ENCODE results near the gene CALM1. TPM values are rescaled to one million over a fixed set of nuclear protein-coding genes. Genes with fewer than 3 reads are reported as not detected.

CALM1 gene
- polyA plus RNA-seq, 1 experiment = 251 TPM

DNA sequence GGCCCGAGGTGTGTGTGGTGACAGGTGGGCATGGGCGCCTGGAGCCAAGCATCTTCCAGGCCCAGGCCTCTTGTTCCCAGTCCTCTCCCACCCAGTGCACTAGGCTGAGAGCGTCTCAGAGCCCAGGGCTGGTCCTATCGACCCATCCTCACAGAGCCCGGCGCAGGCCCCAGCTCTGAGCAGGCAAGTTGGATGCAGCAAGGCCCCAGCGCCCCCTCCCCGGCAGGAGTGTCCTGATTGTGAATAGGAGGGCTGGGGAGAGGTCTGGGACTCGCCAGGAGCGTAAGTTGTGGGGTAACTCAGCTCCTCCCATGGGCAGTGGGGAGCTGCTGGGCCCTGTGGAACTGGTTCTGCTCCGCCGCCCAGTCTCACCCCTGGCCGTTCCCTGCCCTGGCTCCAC lies 26.3 kb downstream of the CALM1 start:
- POLR2A ChIA-PET = no interaction called here
- no peak overlapping the region for H3K4me3 ChIP-seq (ENCODE audit: low read depth, low read length)
- CTCF ChIA-PET = no interaction called here
- H3K27me3 ChIP-seq (ENCODE audit: control insufficient read depth, insufficient read depth, low read length) = no peaks in the 10 kb centered on the region; the same call in 1 of the 2 replicates
- TF ChIP-seq, protein P1, sequence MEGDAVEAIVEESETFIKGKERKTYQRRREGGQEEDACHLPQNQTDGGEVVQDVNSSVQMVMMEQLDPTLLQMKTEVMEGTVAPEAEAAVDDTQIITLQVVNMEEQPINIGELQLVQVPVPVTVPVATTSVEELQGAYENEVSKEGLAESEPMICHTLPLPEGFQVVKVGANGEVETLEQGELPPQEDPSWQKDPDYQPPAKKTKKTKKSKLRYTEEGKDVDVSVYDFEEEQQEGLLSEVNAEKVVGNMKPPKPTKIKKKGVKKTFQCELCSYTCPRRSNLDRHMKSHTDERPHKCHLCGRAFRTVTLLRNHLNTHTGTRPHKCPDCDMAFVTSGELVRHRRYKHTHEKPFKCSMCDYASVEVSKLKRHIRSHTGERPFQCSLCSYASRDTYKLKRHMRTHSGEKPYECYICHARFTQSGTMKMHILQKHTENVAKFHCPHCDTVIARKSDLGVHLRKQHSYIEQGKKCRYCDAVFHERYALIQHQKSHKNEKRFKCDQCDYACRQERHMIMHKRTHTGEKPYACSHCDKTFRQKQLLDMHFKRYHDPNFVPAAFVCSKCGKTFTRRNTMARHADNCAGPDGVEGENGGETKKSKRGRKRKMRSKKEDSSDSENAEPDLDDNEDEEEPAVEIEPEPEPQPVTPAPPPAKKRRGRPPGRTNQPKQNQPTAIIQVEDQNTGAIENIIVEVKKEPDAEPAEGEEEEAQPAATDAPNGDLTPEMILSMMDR (IDR thresholded peaks at IDR 0.05; ENCODE audit: insufficient read depth, low read depth, low read length) = no peak
- H3K36me3 ChIP-seq (ENCODE audit: control insufficient read depth, insufficient read depth, low read length) = no peaks in the 10 kb centered on the region
- no peak for DNase-seq (ENCODE audit: low read depth)

DNA sequence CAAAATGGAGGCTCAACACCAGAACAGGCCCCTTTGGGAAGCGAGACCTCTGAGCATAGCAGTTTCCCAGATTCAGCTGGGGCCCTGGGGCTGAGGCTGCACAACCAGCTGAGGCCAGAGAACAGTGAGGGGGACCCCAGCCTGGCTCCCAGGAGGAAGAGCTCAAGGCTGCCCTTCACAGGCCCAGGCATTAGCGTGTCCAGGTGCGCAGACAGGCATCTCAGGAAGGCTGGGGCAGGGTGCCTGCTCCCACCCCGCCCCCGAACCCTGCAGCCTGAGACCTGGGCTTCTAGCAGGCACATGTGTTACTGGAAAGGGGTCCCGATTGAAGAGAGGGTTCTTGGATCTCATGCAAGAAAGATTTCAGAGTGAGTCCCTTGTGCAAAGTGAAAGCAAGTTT lies 27.2 kb downstream of the CALM1 start:
- H3K27me3 ChIP-seq (ENCODE audit: control insufficient read depth, insufficient read depth, low read length) = no peaks in the 10 kb centered on the region; the same call in 1 of the 2 replicates
- H3K4me3 ChIP-seq (ENCODE audit: low read depth, low read length) = no peak overlapping the region
- no peaks in the 10 kb centered on the region for H3K36me3 ChIP-seq (ENCODE audit: control insufficient read depth, insufficient read depth, low read length)
- TF ChIP-seq, protein P1 (IDR thresholded peaks at IDR 0.05; ENCODE audit: insufficient read depth, low read depth, low read length) = no peak
- DNase-seq (ENCODE audit: low read depth) = no peak
- ChIA-PET CTCF (no interaction called here), POLR2A (no interaction called here)

DNA sequence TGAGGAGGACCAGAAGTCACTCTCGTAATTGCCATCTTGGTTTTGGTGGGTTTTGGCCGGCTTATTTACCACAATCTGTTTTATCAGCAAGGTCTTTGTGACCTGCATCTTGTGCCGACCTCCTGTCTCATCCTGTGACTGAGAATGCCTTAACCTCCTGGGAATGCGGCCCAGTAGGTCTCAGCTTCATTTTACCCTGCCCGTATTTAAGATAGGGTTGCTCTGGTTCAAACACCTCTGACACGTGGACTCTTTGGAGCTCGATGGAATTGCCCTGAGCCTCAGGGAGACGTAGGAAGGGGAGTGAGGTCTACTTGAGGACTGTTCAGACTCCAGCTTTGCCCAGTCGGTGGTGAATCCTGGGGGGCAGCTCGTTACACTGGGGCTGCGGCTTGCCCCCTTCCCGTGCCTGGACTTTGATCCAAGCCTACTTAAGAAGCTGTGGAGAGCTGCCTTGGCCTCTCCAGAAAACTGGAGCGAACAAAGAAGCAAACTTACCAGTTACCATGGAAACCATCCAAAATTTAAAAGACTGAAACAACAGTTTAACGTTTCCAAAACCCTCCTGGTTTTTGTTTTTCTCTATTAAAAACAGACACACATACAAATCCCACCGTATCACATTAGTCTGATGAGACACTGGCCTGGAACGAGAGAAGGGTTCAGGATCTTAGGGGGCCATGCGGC lies 28.0 kb downstream of the CALM1 start:
- POLR2A ChIA-PET = no interaction called here
- H3K27me3 ChIP-seq (ENCODE audit: control insufficient read depth, insufficient read depth, low read length) = no peaks in the 10 kb centered on the region; the same call in 1 of the 2 replicates
- no peak overlapping the region for H3K4me3 ChIP-seq (ENCODE audit: low read depth, low read length)
- TF ChIP-seq, protein P1 (IDR thresholded peaks at IDR 0.05; ENCODE audit: insufficient read depth, low read depth, low read length) = no peak
- no peaks in the 10 kb centered on the region for H3K36me3 ChIP-seq (ENCODE audit: control insufficient read depth, insufficient read depth, low read length)
- no peak for DNase-seq (ENCODE audit: low read depth)
- CTCF ChIA-PET = interaction anchor here (0.8 kb wide), 2 partner anchors 8 to 79 kb away, joined by 3 read pairs; no protein-coding TSS in a partner anchor

DNA sequence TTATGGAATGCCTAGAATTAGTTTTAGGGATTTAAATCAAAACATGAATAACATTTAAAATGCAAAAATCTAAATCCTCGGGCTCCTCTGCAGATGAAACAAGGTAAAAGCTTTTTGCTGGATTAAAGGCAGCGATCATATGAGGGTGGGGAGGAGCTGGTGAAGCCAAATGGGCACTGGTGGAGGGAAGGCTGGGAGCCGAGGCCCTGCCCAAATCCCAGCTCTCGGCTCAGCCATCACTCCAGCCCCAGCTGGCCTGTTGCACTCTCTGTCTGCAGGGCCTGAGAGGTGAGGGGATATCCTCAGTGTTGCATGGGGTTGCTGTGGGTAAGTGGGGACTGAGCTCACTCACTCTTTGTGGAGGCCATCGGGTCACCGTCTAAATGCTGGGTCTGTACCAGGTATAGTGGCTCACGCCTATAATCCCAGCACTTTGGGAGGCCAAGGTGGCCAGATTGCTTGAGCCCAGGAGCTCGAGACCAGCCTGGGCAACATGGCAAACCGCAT lies 28.6 kb downstream of the CALM1 start:
- H3K4me3 ChIP-seq (ENCODE audit: low read depth, low read length) = no peak overlapping the region
- H3K36me3 ChIP-seq (ENCODE audit: control insufficient read depth, insufficient read depth, low read length) = no peaks in the 10 kb centered on the region
- CTCF ChIA-PET = interaction anchor here (0.8 kb wide), 2 partner anchors 9 to 78 kb away, joined by 3 read pairs; no protein-coding TSS in a partner anchor
- no peaks in the 10 kb centered on the region; the same call in 1 of the 2 replicates for H3K27me3 ChIP-seq (ENCODE audit: control insufficient read depth, insufficient read depth, low read length)
- TF ChIP-seq, protein P1 (IDR thresholded peaks at IDR 0.05; ENCODE audit: insufficient read depth, low read depth, low read length) = no peak
- POLR2A ChIA-PET = no interaction called here
- DNase-seq (ENCODE audit: low read depth) = no peak

DNA sequence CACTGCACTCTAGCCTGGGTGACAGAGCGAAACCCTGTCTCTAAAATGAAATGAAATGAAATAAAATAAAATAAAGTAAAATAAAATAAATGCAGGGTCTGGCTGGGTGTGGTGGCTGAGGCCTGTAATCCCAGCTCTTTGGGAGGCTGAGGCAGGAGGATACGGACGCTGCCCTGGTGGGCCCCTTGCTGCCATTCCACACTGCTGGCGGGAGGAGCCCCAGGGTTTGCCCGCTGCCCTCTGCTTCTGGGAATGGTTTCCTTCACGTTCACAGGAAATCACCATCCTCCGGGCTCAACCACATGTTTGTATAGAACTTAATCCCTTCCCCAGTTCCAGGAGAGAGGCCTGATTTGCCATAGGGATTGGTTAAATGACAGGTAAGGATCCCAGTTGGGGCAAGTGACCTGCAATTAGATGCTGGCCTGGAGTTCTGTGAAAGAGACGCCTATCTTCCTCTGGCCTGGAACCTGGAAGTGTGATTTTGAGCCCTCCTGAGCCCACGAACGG lies 29.3 kb downstream of the CALM1 start:
- H3K36me3 ChIP-seq (ENCODE audit: control insufficient read depth, insufficient read depth, low read length) = no peaks in the 10 kb centered on the region
- ChIA-PET CTCF (interaction anchor here (0.8 kb wide), 1 partner anchor 9 kb away, joined by 3 read pairs; no protein-coding TSS in a partner anchor), POLR2A (no interaction called here)
- TF ChIP-seq, protein P1 (IDR thresholded peaks at IDR 0.05; ENCODE audit: insufficient read depth, low read depth, low read length) = no peak
- no peak for DNase-seq (ENCODE audit: low read depth)
- no peak overlapping the region for H3K4me3 ChIP-seq (ENCODE audit: low read depth, low read length)
- no peaks in the 10 kb centered on the region; the same call in 1 of the 2 replicates for H3K27me3 ChIP-seq (ENCODE audit: control insufficient read depth, insufficient read depth, low read length)

All from BJ (cell line).